Fibroblast of upper back skin (primary cell): ENCODE measurements around the gene MACROD2.

Source experiments
- DNase-seq: peaks from one replicate; pipeline ENCODE4 v3.0.0-alpha.2; 2013

The MACROD2 gene

GRCh38 chr20:14723614-14724013, 728.3 kb downstream of the MACROD2 start:
- DNase-seq, result no peak

- DNase-seq, result no peak
These were observed 728.7 kb downstream of the MACROD2 start for GRCh38 chr20:14724036-14724435.

GRCh38 chr20:14724468-14724867, 729.2 kb downstream of the MACROD2 start:
- no peak for DNase-seq

GRCh38 chr20:14726591-14726990, 731.3 kb downstream of the MACROD2 start:
- DNase-seq, result no peak

- DNase-seq, result no peak
These were observed 732.3 kb downstream of the MACROD2 start for GRCh38 chr20:14727485-14728150.

- DNase-seq, result no peak
These were observed 734.1 kb downstream of the MACROD2 start for GRCh38 chr20:14729390-14729789.

- DNase-seq, result no peak
These were observed 737.0 kb downstream of the MACROD2 start for GRCh38 chr20:14732343-14732742.

- DNase-seq, result no peak
These were observed 737.7 kb downstream of the MACROD2 start for GRCh38 chr20:14732996-14733395.

- DNase-seq, result no peak
These were observed 745.1 kb downstream of the MACROD2 start for GRCh38 chr20:14740380-14740779.

- DNase-seq, result no peak
These were observed 746.3 kb downstream of the MACROD2 start for GRCh38 chr20:14741616-14742015.

- no peak for DNase-seq
These were observed 749.4 kb downstream of the MACROD2 start for GRCh38 chr20:14744723-14745122.

GRCh38 chr20:14745830-14746229, 750.5 kb downstream of the MACROD2 start:
- DNase-seq, result no peak

- DNase-seq, result no peak
These were observed 755.9 kb downstream of the MACROD2 start for GRCh38 chr20:14751191-14751590.

- no peak for DNase-seq
These were observed 762.4 kb downstream of the MACROD2 start for GRCh38 chr20:14757728-14758127.

- no peak for DNase-seq
These were observed 763.0 kb downstream of the MACROD2 start for GRCh38 chr20:14758356-14758755.

- DNase-seq, result no peak
These were observed 764.7 kb downstream of the MACROD2 start for GRCh38 chr20:14759979-14760378.

- DNase-seq, result no peak
These were observed 766.6 kb downstream of the MACROD2 start for GRCh38 chr20:14761903-14762302.

- DNase-seq, result no peak
These were observed 769.4 kb downstream of the MACROD2 start for GRCh38 chr20:14764511-14765369.

- no peak for DNase-seq
These were observed 770.0 kb downstream of the MACROD2 start for GRCh38 chr20:14765370-14765701.

- DNase-seq, result no peak
These were observed 778.2 kb downstream of the MACROD2 start for GRCh38 chr20:14773486-14773885.

- DNase-seq, result peak; percentile 85
These were observed 780.5 kb downstream of the MACROD2 start for GRCh38 chr20:14775778-14776177.

GRCh38 chr20:14777591-14777990, 782.3 kb downstream of the MACROD2 start:
- peak; percentile 79 for DNase-seq

- no peak for DNase-seq
These were observed 782.8 kb downstream of the MACROD2 start for GRCh38 chr20:14778096-14778495.

- DNase-seq, result peak; percentile 25
These were observed 783.6 kb downstream of the MACROD2 start for GRCh38 chr20:14778875-14779274.
